Fibroblast of lung (primary cell): Measurements from ENCODE around the gene AOC3.

ENCODE experiments used
- CTCF ChIP-seq, 2 donors: IDR thresholded peaks in 1 of 2; conservative IDR thresholded peaks in 1 of 2; 1 replicate in 1 of 2; 2 replicates in 1 of 2; pipeline ENCODE4 v1.5.1; 2011 to 2012; ENCODE audit warnings: low read length in 2 of 2, control low read depth in 1 of 2, inconsistent platforms in 1 of 2, low read depth in 1 of 2, mild to moderate bottlenecking in 1 of 2
- EZH2 ChIP-seq: IDR thresholded peaks from 2 replicates; pipeline ENCODE4 v1.5.1; 2012; ENCODE audit warnings: low read length, control low read depth, mild to moderate bottlenecking; ENCODE audit errors: missing control alignments

GRCh38 chr17:42900460-42901331 is 49.7 kb downstream of the AOC3 start, which contains the start of gene G6PC1:
- TF ChIP-seq EZH2 (no peak), CTCF (conservative IDR thresholded peaks at IDR 0.05 in 1 of 2, IDR thresholded peaks at IDR 0.05 in 1 of 2; ENCODE audit: low read depth in 1 of 2, low read length in 2 of 2) (no peak)
